ENCODE measurements around the gene PRDX5. TPM values are rescaled to one million over a fixed set of nuclear protein-coding genes. Genes with fewer than 3 reads are reported as not detected.
A peak's percentile ranks its signal among the peaks of the same experiment; 100 is the strongest.

PRDX5 gene
- total and polyA plus RNA-seq, 8 donors, result 9.3 to 725 (median 245) TPM

- Histone ChIP-seq H3K4me1 (peaks cover 49 to 60% (median 56%) of the 10 kb centered on the region in 4 donors), H3K27ac (peak overlapping the region; percentile 95 to 97 (median 96)), H3K27me3 (peaks cover 3 to 47% (median 19%) of the 10 kb centered on the region in 3 donors), H3K36me3 (peaks cover 0 to 11% (median 7%) of the 10 kb centered on the region in 4 donors), H3K4me3 (peak overlapping the region; percentile 64 to 82 (median 76)), H3K9me3 (no peaks in the 10 kb centered on the region)
- DNase-seq, result no peak
- no peak for TF ChIP-seq CTCF (IDR thresholded peaks at IDR 0.05)
- no peak for TF ChIP-seq EP300 (IDR thresholded peaks at IDR 0.05)
- no peak for TF ChIP-seq POLR2A (IDR thresholded peaks at IDR 0.05)
- no peak for TF ChIP-seq POLR2AphosphoS5 (IDR thresholded peaks at IDR 0.05)
- intact Hi-C loops (cut with DNase I; ENCODE audit: low total_unique reads), result no loop called here
- WGBS, 5 donors, result 41 to 54% (median 50%) methylated on average over 4 to 5 of the region's 5 CpGs
Observed at GRCh38 chr11:64304032-64304315, 13.9 kb upstream of the PRDX5 start.

GRCh38 chr11:64304316-64305072 is 13.4 kb upstream of the PRDX5 start:
- H3K27me3 ChIP-seq, result peaks cover 3 to 42% (median 13%) of the 10 kb centered on the region in 3 donors
- peak overlapping the region; percentile 64 to 82 (median 76) for H3K4me3 ChIP-seq
- peak overlapping the region; percentile 95 to 97 (median 96) for H3K27ac ChIP-seq
- H3K9me3 ChIP-seq, result no peaks in the 10 kb centered on the region
- DNase-seq, result peak; percentile 96 to 97
- TF ChIP-seq POLR2A (IDR thresholded peaks at IDR 0.05) (no peak), POLR2AphosphoS5 (IDR thresholded peaks at IDR 0.05) (peak in 1 of 3 donors; percentile 76), CTCF (IDR thresholded peaks at IDR 0.05) (peak in 6 of 7 experiments; percentile 28 to 96 (median 88)), EP300 (IDR thresholded peaks at IDR 0.05) (no peak)
- peaks cover 0 to 14% (median 7%) of the 10 kb centered on the region in 4 donors for H3K36me3 ChIP-seq
- intact Hi-C loops (cut with DNase I; ENCODE audit: low total_unique reads), result no loop called here
- WGBS, 5 donors, result 0 to 1% (median 0%) methylated on average over 37 to 46 of the region's 46 CpGs
- peaks cover 44 to 54% (median 51%) of the 10 kb centered on the region in 4 donors for H3K4me1 ChIP-seq

- H3K4me3 ChIP-seq, result peak within 1 kb of the TSS; percentile 64 to 82 (median 76)
- TF ChIP-seq EP300 (IDR thresholded peaks at IDR 0.05), result no peak
- TF ChIP-seq POLR2A (IDR thresholded peaks at IDR 0.05), result no peak
- peak; percentile 41 to 87 (median 84) for TF ChIP-seq POLR2AphosphoS5 (IDR thresholded peaks at IDR 0.05)
- TF ChIP-seq CTCF (IDR thresholded peaks at IDR 0.05), result no peak
- WGBS, 5 donors, result 0 to 1% (median 1%) methylated on average over 21 to 81 of the region's 81 CpGs
- H3K9me3 ChIP-seq, result no peaks in the 10 kb centered on the region
- intact Hi-C loops (cut with DNase I; ENCODE audit: low total_unique reads), result no loop called here
- DNase-seq, result peak; percentile 100
- peak within 1 kb of the TSS; percentile 95 to 97 (median 96) for H3K27ac ChIP-seq
- H3K4me1 ChIP-seq, result peaks cover 37 to 47% (median 44%) of the 10 kb centered on the region in 4 donors
- H3K36me3 ChIP-seq, result peaks cover 0 to 14% (median 7%) of the 10 kb centered on the region in 4 donors
- H3K27me3 ChIP-seq, result peaks cover 3 to 35% (median 6%) of the 10 kb centered on the region in 3 donors
Observed at GRCh38 chr11:64305075-64305690, 12.7 kb upstream of the PRDX5 start, which contains the start of gene ESRRA. Gene ESRRA, plus strand, starts transcription at chr11:64305524. Its CDS starts 1,656 bp downstream, at chr11:64307180.

GRCh38 chr11:64305691-64306562 is 12.0 kb upstream of the PRDX5 start:
- intact Hi-C loops (cut with DNase I; ENCODE audit: low total_unique reads), result no loop called here
- WGBS, 5 donors, result 1 to 2% (median 1%) methylated on average over 26 to 71 of the region's 71 CpGs

More at GRCh38 chr11:64305691-64306562, 12.0 kb upstream of the PRDX5 start:
- peak overlapping the region; percentile 64 to 82 (median 76) for H3K4me3 ChIP-seq
- H3K27me3 ChIP-seq, result peaks cover 0 to 28% (median 0%) of the 10 kb centered on the region in 3 donors
- peaks cover 30 to 45% (median 39%) of the 10 kb centered on the region in 4 donors for H3K4me1 ChIP-seq
- DNase-seq, result peak; percentile 86 to 89
- H3K9me3 ChIP-seq, result no peaks in the 10 kb centered on the region
- H3K36me3 ChIP-seq, result peaks cover 0 to 14% (median 9%) of the 10 kb centered on the region in 4 donors
- peak overlapping the region; percentile 95 to 97 (median 96) for H3K27ac ChIP-seq
- TF ChIP-seq EP300 (IDR thresholded peaks at IDR 0.05), result no peak
- TF ChIP-seq POLR2AphosphoS5 (IDR thresholded peaks at IDR 0.05), result peak in 2 of 3 donors; percentile 74 to 89
- peak in 1 of 7 experiments; percentile 22 for TF ChIP-seq CTCF (IDR thresholded peaks at IDR 0.05)
- TF ChIP-seq POLR2A (IDR thresholded peaks at IDR 0.05), result no peak

Measured in stomach (tissue), 9 donors.